Measurements from ENCODE around the gene RUNX3.

RUNX3 gene

GRCh38 chr1:24945354-24946326 lies 15.6 kb upstream of the RUNX3 start:
- DNase-seq (ENCODE audit: low read depth): no peak
- TF ChIP-seq CTCF (IDR thresholded peaks at IDR 0.05; ENCODE audit: control insufficient read depth, insufficient read depth, low read depth, low read length, missing control alignments): no peak
- H3K4me3 ChIP-seq (ENCODE audit: control insufficient read depth, low read depth, low read length): no peak overlapping the region

- no peak overlapping the region for H3K4me3 ChIP-seq (ENCODE audit: control insufficient read depth, low read depth, low read length)
- TF ChIP-seq CTCF (IDR thresholded peaks at IDR 0.05; ENCODE audit: control insufficient read depth, insufficient read depth, low read depth, low read length, missing control alignments): no peak
- no peak for DNase-seq (ENCODE audit: low read depth)
These were observed 14.2 kb upstream of the RUNX3 start for GRCh38 chr1:24944318-24944717.

- TF ChIP-seq CTCF (IDR thresholded peaks at IDR 0.05; ENCODE audit: control insufficient read depth, insufficient read depth, low read depth, low read length, missing control alignments): no peak
- DNase-seq (ENCODE audit: low read depth): no peak
- H3K4me3 ChIP-seq (ENCODE audit: control insufficient read depth, low read depth, low read length): no peak overlapping the region
These were observed 12.7 kb upstream of the RUNX3 start for GRCh38 chr1:24942789-24943188.

- DNase-seq (ENCODE audit: low read depth): no peak
- no peak for TF ChIP-seq CTCF (IDR thresholded peaks at IDR 0.05; ENCODE audit: control insufficient read depth, insufficient read depth, low read depth, low read length, missing control alignments)
- no peak overlapping the region for H3K4me3 ChIP-seq (ENCODE audit: control insufficient read depth, low read depth, low read length)
These were observed 11.5 kb upstream of the RUNX3 start for GRCh38 chr1:24941564-24941963.

- no peak for TF ChIP-seq CTCF (IDR thresholded peaks at IDR 0.05; ENCODE audit: control insufficient read depth, insufficient read depth, low read depth, low read length, missing control alignments)
- H3K4me3 ChIP-seq (ENCODE audit: control insufficient read depth, low read depth, low read length): no peak overlapping the region
- no peak for DNase-seq (ENCODE audit: low read depth)
These were observed 10.2 kb upstream of the RUNX3 start for GRCh38 chr1:24940231-24940630.

- DNase-seq (ENCODE audit: low read depth): no peak
- no peak overlapping the region for H3K4me3 ChIP-seq (ENCODE audit: control insufficient read depth, low read depth, low read length)
- TF ChIP-seq CTCF (IDR thresholded peaks at IDR 0.05; ENCODE audit: control insufficient read depth, insufficient read depth, low read depth, low read length, missing control alignments): no peak
These were observed 9.7 kb upstream of the RUNX3 start for GRCh38 chr1:24939675-24940193.

All from AG09309 (cell line).